HTR-8/SVneo (cell line): ENCODE measurements around the gene OR6C65.
"Not testable (repeated sequence)": the region's sequence is repeated elsewhere in the genome, so short reads cannot be mapped to it uniquely, and the experiment has no call there.

Source experiments
- DNase-seq: peaks from one replicate; pipeline ENCODE4 v3.0.0; 2011; ENCODE audit warnings: low spot score, mixed read lengths; ENCODE audit not compliant: insufficient read length
- FAIRE-seq: peaks from 2 replicates; lab custom pipeline; 2011; peaks lifted over from hg19 to GRCh38; lab: Jason Lieb, UNC

The OR6C65 gene

DNA sequence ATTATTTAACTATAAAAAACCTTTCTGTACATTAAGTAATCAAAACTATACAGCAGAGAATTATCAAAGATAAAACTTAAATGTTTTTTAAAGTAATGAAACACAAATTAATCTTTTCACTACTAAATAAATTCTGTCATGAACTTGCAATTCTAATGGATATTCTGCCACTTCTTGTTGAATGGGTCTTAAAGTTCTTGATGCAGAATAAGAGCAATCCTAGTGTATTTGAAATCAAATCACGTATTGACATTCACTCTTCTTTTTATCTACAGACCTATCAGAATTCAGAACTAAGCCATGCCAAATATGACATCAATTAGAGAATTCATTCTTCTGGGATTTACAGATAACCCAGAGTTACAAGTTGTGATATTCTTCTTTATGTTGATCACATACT lies at the start of gene OR6C65:
OR6C65 (plus strand) TSS at position 301 of the 400 bp plus-strand sequence; CDS start at position 301, 0 bp downstream.
- no peak for DNase-seq
- FAIRE-seq, result no peak

DNA sequence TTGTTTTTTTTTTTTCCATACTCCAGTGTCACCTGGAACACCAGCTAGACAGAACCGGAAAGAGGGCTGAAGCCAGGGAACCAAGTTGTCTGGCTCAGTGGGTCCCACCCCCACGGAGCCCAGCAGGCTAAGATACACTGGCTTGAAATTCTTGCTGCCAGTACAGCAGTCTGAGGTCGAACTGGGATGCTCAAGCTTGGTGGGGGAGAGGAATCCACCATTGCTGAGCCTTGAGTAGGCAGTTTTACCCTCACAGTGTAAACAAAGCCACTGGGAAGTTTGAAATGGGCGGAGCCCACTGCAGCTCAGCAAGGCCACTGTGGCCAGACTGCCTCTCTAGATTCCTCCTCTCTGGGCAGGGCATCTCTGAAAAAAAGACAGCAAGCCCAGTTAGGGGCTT lies 45.0 kb upstream of the OR6C65 start:
- DNase-seq, FAIRE-seq: not testable (repeated sequence)

DNA sequence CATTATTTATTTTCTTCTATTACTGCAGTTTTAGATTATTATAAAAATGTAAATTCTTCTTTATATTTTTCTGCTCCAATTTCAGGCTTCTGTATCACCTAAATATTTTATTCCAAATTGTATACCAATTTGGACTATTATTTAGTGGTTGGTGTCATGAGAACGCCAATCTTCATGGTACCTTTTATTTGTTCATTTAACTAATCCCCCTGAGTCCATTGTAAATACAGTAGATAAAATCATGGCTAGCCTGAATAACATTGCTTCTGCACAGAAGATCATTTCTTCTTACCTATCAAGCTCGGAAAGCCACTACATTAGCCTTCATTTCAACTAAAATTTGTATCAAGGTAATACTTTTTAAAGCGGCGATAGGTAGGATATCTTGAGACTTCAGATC lies 37.7 kb upstream of the OR6C65 start, which contains the start of gene OR6C75:
OR6C75 (plus strand) TSS at position 301 of the 400 bp plus-strand sequence. CDS start 2,136 bp downstream, outside the sequence.
- FAIRE-seq, result no peak
- DNase-seq, result no peak

DNA sequence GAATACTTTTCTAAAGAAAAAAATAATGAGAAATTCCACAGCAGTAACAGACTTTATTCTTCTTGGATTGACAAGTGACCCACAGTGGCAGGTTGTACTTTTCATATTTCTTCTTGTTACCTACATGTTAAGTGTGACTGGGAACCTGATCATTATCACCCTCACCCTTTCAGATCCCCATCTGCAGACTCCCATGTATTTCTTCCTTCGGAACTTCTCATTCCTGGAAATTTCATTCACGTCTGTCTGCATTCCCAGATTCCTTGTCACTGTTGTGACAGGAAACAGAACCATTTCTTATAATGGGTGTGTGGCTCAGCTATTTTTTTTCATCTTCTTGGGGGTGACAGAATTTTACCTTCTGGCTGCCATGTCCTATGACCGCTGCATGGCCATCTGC lies 35.2 kb upstream of the OR6C65 start:
- FAIRE-seq (no peak), DNase-seq (no peak)

DNA sequence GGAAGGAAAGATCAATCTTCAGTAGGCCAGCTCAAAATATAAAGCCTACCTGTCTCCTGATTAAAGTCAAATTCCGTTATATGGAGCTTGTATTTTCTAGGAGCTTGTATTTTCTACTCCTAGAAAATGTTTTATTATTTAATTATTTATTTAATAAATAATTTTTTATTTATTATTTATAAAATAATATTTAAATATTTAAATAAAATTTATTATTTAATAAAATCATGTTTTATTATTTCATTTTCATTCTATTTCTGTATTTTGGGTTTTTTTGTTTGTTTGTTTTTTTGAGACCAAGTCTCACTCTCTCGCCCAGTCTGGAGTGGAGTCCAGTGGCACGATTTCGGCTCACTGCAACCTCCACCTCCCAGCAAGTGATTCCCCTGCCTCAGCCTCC lies 27.8 kb upstream of the OR6C65 start:
- FAIRE-seq, result no peak

DNA sequence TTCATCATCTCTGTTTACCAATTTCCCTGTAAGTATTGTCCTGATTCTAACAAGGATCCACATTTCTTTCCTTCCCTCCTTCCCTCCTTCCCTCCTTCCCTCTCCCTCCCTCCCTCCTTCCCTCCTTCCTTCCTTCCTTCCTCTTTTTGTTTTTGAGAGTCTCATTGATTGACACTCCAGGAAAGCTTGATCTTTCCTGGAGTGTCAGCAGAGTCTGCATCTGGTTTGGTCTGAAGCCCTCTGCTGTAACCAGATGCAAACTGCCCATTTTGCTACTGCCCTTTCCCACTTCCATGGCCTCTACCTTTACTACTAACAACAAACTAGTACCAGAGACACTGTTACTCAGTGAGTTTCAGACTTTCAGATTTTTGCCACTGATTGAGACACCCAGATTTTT lies 14.4 kb upstream of the OR6C65 start:
- FAIRE-seq, result no peak

More for the DNA sequence above, 27.8 kb upstream of the OR6C65 start:
- DNase-seq, result no peak

DNA sequence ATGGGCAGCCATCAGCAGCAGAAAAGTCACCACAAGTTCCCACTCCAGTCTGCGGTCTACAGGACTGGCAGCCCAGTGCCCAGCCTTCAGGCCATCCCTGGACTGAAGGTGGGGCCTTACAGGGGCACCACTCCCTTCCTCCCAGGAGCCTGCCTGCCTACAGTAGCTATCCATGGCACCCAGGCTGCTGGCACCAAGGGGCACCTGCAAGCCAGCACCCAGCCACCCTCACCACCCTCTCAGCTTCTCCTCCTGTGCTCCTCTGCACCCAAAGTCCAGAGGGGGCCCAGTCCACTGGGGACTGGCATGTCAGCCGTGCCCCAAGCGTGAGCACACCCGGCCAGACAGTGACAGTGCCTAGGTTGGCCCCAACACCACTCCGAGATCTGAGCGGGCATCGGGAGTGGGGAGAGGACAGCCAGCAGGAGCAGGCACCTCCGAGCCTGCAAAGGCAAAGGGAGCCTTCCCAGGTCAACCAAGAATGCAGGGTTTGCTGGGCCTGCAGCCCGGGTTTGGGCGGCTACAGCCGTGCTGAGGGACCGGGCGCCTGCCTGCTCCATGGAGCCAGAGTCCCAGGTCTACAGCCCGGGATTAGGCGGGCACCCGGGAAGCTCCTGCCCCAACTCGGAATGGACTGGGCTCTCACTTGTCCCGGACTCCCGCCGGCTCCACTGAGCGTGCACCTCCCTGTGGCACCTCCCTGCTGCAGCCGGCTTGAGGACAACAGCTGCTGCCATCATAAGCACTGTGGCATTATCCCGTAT lies 8.1 kb upstream of the OR6C65 start:
- FAIRE-seq (no peak), DNase-seq (no peak)

More for the DNA sequence above, 14.4 kb upstream of the OR6C65 start:
- no peak for DNase-seq

DNA sequence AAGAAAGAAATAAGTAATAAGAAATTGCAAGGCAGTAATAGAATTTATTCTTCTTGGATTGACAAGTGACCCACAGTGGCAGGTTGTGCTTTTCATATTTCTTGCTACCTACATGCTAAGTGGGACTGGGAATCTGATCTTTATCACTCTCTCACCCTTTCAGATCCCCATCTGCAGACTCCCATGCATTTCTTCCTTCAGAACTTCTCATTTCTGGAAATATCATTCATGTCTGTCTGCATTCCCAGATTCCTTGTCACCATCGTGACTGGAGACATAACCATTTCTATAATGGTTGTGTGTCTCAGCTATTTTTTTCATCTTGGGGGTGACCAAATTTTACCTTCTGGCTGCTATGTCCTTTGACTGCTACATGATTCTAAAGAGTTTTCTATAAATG lies 4.0 kb upstream of the OR6C65 start:
- no peak for DNase-seq
- no peak for FAIRE-seq

DNA sequence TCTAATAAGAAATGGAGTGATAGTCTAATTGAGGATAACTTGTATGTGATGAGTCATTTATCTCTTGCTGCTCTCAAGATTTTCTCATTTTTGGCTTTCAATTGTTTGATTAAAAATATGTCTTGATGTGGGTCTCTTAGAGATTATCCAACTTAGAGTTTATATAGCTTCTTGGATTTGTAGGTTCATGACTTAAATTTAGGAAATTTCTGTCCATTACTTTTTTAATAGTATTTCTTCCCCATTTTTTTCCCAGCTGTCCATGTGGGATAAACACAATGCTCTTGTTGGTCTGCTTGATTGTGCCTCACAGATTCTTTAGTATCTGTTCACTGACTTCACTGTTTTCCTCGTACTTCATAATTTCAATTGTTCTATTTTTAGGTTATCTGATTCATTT lies 7.5 kb downstream of the OR6C65 start:
- FAIRE-seq, result no peak
- DNase-seq, result no peak

DNA sequence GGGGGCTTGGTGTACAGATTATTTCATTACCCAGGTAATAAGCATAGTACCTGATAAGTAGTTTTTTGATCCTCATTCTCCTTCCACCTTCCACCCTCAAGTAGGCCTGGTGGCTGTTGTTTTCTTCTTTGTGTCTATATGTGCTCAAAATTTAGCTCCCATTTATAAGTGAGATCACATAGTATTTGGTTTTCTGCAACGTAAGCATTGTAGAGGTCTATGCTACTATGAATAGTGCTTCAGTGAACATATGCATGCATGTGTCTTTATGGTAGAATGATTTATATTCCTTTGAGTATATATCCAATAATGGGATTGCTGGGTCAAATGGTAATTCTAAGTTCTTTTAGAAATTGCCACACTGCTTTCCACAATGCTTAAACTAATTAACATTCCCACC lies 8.8 kb downstream of the OR6C65 start:
- not testable (repeated sequence) for FAIRE-seq, DNase-seq

DNA sequence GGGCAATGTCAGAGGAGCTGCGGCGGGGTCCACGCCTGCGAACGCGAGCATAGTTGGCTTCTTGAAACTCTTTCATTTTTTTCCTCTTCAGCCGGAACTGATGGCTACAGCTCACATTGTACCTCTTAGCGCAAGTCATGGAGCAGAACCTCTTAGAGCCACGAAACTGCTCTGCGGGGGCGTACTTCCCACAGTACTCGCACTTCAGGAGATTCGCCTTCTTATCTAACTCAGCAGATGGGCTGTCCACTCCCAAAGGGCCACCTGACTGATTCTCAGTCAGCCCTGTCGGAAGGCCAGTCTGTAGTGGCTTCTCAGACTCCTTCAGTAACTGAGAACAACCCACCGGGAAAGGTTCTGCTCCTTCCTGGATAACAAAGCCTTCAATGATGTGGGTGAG lies 11.8 kb downstream of the OR6C65 start:
- not testable (repeated sequence) for FAIRE-seq, DNase-seq

DNA sequence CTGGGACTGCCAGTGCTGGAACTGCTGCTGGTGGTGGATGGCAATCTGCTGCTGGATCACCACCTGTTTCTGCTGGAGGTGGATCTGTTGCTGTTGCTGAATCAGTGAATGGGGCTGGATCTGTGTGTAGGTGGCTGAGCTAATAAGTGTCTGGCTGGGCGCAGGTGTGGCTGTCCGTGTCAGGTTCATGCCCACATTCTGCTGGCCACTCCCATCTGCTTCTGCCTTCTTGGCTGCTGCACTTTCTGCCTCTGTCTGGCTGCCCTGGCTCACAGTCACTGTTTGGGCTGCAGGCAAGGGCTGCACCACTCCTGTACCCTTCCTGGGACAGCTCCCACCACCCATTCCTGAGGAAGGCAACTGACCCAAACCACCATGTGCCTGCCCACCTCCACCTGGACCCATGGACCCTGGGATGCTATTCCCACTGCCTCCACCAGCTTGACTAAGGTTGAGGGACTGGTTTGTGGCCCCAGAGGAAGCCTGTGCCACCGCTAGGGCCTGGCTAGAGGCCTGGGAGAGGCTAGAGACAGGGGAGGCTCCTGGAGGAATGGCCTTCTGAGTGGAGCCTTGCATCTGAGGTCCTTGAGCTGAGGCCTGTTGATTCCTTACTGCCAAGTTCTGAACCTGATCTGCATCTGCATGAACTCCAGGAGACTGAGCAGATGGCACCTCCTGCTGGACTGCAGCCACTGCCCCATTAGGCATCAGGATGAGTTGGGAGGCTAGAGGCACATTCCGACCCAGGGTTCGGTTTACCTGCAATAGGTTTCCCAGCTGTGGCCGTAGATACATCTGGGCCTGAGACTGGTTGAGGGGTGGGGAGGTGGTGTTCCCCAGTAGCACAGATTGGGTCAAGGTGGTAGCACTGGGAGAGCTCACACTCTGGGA lies 13.4 kb downstream of the OR6C65 start:
- DNase-seq, FAIRE-seq: not testable (repeated sequence)

DNA sequence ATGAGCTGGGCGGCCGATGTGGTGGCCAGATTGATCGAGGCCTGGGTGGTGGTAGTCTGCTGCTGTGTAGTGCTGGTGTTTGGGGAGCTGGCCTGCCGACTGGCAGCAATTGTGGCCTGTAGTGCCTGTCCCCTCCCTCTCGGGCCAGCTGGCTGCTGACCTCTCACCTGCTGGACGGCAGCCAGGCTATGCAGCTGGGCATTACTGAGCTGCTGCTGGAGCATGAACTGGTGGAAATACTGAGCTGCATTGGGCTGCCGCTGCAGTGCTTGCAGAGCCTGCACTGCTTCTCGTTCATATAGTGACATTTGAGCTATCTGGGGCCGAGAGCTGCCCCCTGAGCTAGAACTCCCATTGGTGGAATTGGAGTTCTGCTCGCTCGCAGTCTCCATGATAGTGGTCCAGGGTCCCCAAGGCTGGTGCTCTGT lies 14.1 kb downstream of the OR6C65 start:
- peak; percentile 46 for FAIRE-seq
- DNase-seq, result not testable (repeated sequence)

DNA sequence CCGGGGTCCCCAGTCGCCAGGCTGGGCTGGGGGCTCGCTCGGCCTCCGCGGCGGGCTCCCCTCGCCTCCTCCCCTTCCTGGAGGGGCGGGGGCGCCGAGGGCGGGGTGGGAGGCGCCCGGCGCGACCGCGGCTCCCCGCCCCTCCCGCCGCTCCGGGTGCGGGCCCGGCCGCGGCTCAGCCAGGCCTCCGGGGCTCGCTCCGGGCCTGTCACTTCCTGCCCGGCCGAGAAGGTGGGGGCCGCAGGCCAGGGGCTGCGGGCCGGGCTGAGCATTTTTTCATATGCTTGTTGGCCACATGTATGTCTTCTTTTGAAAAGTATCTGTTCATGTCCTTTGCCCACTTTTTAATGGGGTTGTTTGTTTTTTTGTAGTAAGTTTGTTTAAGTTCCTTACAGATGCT lies 14.6 kb downstream of the OR6C65 start:
- not testable (repeated sequence) for FAIRE-seq, DNase-seq

DNA sequence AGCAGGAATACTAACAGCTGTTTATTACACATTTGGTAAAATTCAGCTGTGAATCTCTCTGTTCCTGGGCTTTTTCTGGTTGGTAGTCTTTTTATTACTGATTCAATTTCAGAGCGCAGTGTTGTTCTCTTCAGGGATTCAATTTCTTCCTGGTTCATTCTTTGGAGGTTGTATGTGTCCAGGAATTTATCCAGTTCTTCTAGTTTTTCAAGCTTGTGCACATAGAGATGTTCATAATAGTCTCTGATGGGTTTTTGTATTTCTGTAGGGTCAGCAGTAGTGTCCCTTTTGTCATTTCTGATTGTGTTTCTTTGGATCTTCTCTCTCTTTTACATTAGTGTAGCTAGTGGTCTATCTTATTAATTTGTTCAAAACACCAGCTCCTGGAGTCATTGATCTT lies 16.6 kb downstream of the OR6C65 start:
- no peak for DNase-seq
- FAIRE-seq, result no peak

DNA sequence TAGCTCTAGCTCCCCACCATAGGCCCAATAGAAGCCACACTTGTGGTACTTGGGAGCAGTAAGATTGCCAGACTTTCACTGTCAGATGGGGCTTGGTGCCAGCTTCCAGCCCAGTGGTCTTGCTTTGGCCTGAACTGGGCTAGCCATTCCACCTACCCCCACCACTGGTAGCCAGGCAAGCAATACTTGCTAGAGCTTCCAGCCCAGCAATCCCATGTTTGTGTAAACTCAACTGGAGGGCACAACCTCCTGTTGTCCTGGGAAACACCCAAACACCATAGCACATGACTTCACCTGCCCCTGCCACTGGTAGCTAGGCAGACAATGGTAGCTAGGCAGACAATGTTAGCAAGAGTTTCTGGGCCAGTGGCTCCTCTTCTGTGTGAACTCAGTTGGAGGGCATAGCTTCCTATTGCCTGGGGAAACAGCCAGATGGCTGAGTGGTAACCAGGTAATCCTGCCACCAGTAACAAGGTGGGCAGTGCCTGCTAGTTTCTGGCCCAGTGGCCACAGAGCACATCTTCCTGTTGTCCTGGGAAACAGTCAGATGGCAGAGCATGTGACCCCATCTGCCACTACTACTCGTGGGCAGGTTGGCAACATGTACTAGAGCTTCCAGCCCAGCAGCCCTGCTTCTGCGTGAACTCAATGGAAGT lies 20.1 kb downstream of the OR6C65 start:
- FAIRE-seq (peak; percentile 16), DNase-seq (no peak)

DNA sequence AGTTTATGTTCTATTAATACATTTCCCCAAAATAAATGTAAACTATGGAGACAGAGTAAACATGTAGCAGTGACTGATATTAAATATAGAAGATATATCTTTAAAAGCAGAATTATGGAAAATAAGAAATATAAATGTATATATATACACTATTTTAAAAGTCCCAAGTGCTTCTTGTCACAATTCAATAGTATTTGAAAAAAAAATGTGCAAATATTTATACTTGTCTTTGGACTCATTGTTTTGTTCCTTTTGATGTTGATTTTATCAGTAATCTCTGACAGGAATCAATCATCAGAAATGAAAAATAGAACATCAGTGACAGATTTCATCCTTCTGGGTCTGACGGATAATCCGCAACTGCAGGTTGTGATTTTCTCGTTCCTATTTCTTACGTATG lies 25.6 kb downstream of the OR6C65 start, which contains the start of gene OR6C76:
OR6C76 (plus strand) TSS at position 301 of the 400 bp plus-strand sequence; CDS start at position 301, 0 bp downstream.
- no peak for DNase-seq
- FAIRE-seq, result no peak

DNA sequence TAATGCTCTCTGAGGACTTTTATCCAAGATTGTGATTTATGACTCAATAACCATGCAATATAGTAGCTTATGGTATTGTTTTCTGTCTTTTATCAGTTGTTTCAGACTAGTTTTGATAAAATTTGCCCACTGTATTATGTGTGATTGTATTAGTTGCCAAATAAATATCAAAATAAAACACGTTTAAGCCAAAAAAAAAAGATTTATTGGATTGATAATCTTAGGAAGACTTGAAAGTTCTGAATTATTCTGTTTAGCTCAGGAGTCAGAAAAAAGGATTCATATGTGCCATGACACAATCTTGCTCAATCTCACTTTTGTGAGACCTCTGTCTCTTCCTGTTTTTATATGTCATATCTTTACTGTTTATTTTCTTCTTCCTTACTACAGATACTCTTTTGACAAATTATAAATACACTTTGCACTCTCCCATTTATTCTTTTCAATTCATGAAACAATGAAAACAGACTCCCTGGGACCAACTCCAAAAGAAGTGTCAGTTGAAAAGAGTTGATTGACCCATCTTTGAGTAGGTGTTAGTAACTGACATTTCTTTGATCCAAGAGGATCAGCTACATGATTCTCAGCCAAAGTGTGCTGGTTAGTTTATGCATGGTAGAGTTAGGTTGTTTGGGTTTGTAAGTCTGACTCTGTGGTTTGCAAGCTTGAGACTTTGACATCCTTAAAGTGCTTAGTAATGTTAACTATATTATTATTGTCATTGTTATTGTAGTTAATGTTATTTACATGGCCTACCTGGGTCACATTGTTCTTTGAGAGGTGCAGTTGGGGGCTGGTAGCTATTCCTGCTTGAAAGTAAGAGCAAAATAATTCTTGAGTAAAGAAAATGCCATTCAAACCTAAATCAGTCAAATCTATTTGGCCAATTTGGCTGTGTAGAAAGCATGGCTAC lies 28.3 kb downstream of the OR6C65 start:
- FAIRE-seq (no peak), DNase-seq (no peak)

DNA sequence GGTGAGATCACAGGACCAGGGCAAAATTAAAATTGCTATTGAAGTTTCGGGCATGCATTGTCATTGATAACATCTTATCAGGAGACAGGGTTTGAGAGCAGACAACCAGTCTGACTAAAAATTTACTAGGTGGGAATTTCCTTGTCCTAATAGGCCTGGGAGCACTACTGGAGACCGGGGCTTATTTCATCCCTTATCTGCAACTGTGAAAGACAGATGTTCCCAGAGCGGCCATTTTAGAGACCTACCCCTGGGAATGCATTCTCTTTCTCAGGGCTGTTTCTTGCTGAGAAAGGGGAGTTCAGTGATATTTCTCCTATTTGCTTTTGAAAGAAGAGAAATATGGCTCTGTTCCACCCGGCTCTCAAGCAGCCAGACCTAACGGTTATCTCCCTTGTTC lies 40.9 kb downstream of the OR6C65 start:
- FAIRE-seq, result not testable (repeated sequence)

More for the DNA sequence above, 40.9 kb downstream of the OR6C65 start:
- DNase-seq, result not testable (repeated sequence)
